Activated CD4-positive, CD25-positive, alpha-beta regulatory T cell (primary cell): Measurements from ENCODE around the gene SLC5A3.

Experiments used
- DNase-seq, 4 experiments: peaks; one replicate each; lab custom pipeline; 2025; lab: John Stamatoyannopoulos, UW

SLC5A3 gene

GRCh38 chr21:34100337-34100736 lies 27.0 kb downstream of the SLC5A3 start:
- no peak for DNase-seq

GRCh38 chr21:34100790-34101189 lies 27.4 kb downstream of the SLC5A3 start:
- no peak for DNase-seq

- DNase-seq, result no peak
Measured at GRCh38 chr21:34105947-34106541, 32.7 kb downstream of the SLC5A3 start.

- DNase-seq, result no peak
Measured at GRCh38 chr21:34107606-34108005, 34.2 kb downstream of the SLC5A3 start.

GRCh38 chr21:34109075-34109474 lies 35.7 kb downstream of the SLC5A3 start:
- DNase-seq, result no peak

GRCh38 chr21:34110594-34111202 lies 37.3 kb downstream of the SLC5A3 start:
- no peak for DNase-seq

GRCh38 chr21:34112316-34113033 lies 39.1 kb downstream of the SLC5A3 start:
- DNase-seq, result no peak

- DNase-seq, result no peak
Measured at GRCh38 chr21:34113842-34114241, 40.5 kb downstream of the SLC5A3 start.

- DNase-seq, result no peak
Measured at GRCh38 chr21:34115160-34115559, 41.8 kb downstream of the SLC5A3 start.

- no peak for DNase-seq
Measured at GRCh38 chr21:34116569-34116968, 43.2 kb downstream of the SLC5A3 start.

- no peak for DNase-seq
Measured at GRCh38 chr21:34120867-34121266, 47.5 kb downstream of the SLC5A3 start.

- DNase-seq, result no peak
Measured at GRCh38 chr21:34122047-34122446, 48.7 kb downstream of the SLC5A3 start.
